ENCODE data around the gene PYROXD2.

DNA sequence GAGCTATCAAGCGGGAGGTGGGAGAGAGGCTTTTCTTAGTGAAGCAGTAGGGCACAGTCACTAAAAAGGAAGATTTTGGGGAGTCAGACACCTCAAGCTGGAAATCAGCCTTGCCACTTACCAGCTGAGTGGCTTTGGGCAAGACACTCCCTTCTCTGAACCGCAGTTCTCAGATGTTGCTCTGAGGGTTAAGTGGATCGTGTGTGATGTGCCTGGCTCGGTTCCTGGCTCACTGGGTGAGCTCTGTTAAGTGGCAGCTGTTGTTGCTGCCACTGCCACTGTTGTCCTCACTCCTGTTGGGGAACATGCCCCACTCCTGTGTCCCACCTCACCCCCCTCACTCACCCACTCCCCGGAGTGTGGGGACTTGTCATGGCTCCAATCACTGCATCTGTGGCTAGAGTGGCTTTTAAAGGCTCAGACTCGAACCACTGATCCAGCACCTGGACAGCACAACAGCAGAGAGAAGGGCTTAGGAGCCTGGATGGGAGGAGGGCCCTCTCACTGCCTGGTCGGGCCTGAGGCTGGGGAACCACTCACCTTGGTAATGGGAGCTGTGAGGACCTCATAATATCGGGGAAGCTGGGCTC, 20.0 kb downstream of the PYROXD2 start:
- no peak for TF ChIP-seq EZH2phosphoT487 (IDR thresholded peaks at IDR 0.05; ENCODE audit: borderline replicate concordance, low read length)
- TF ChIP-seq, protein P1, sequence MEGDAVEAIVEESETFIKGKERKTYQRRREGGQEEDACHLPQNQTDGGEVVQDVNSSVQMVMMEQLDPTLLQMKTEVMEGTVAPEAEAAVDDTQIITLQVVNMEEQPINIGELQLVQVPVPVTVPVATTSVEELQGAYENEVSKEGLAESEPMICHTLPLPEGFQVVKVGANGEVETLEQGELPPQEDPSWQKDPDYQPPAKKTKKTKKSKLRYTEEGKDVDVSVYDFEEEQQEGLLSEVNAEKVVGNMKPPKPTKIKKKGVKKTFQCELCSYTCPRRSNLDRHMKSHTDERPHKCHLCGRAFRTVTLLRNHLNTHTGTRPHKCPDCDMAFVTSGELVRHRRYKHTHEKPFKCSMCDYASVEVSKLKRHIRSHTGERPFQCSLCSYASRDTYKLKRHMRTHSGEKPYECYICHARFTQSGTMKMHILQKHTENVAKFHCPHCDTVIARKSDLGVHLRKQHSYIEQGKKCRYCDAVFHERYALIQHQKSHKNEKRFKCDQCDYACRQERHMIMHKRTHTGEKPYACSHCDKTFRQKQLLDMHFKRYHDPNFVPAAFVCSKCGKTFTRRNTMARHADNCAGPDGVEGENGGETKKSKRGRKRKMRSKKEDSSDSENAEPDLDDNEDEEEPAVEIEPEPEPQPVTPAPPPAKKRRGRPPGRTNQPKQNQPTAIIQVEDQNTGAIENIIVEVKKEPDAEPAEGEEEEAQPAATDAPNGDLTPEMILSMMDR (IDR thresholded peaks at IDR 0.05; ENCODE audit: low read depth, low read length, poor library complexity, severe bottlenecking), result no peak
